Measurements from ENCODE around the gene PGD. TPM values are rescaled to one million over a fixed set of nuclear protein-coding genes. Genes with fewer than 3 reads are reported as not detected.

Gene PGD
- polyA plus RNA-seq, 1 donor (not counting 4 experiments of a cell fraction or from before 2014, with no cell fraction given): 104 TPM

GRCh38 chr1:10386761-10387676 lies 11.8 kb upstream of the PGD start:
- no peaks in the 10 kb centered on the region for H3K9me1 ChIP-seq (ENCODE audit: control insufficient read depth, extremely low read depth, insufficient read depth, low read length)
- DNase-seq (ENCODE audit: low read depth, low spot score) (no peak), FAIRE-seq (no peak)
- TF ChIP-seq EZH2 (IDR thresholded peaks at IDR 0.05; ENCODE audit: low read length): no peak
- TF ChIP-seq CTCF (optimal IDR thresholded peaks at IDR 0.05 in 1 of 3, IDR thresholded peaks at IDR 0.05 in 1 of 3, conservative IDR thresholded peaks at IDR 0.05 in 1 of 3; ENCODE audit: extremely low read depth in 1 of 3, insufficient read depth in 2 of 3, low read length in 3 of 3): no peak
- no peaks in the 10 kb centered on the region for H3K79me2 ChIP-seq (ENCODE audit: control insufficient read depth, insufficient read depth, low read length)
- no peaks in the 10 kb centered on the region for H3K9me3 ChIP-seq (ENCODE audit: control insufficient read depth, low read depth, low read length)
- H3K36me3 ChIP-seq (ENCODE audit: control insufficient read depth in 2 of 2, extremely low read depth in 1 of 2, insufficient read depth in 2 of 2, low read length in 2 of 2): no peaks in the 10 kb centered on the region
- no peak overlapping the region for H2AFZ ChIP-seq (ENCODE audit: control insufficient read depth, low read length)
- peak overlapping the region; percentile 85 for H3K4me2 ChIP-seq (ENCODE audit: control insufficient read depth, extremely low read depth, insufficient read depth, low read depth, low read length)
- H3K9ac ChIP-seq (ENCODE audit: control insufficient read depth, extremely low read depth, insufficient read depth, low read length): peak overlapping the region; percentile 46
- peak overlapping the region in 1 of 3 experiments; percentile 41 for H3K4me3 ChIP-seq (ENCODE audit: control insufficient read depth in 2 of 3, extremely low read depth in 1 of 3, insufficient read depth in 2 of 3, low read depth in 1 of 3, low read length in 3 of 3)
- peaks cover 14% of the 10 kb centered on the region for H3K4me1 ChIP-seq (ENCODE audit: control insufficient read depth, extremely low read depth, insufficient read depth, low read length)
- peak overlapping the region; percentile 82 for H3K27ac ChIP-seq (ENCODE audit: control insufficient read depth, insufficient read depth, low read length)
- no peaks in the 10 kb centered on the region for H3K27me3 ChIP-seq (ENCODE audit: control insufficient read depth, extremely low read depth, insufficient read depth, low read length)
- H4K20me1 ChIP-seq (ENCODE audit: control insufficient read depth, extremely low read depth, insufficient read depth, low read length): no peaks in the 10 kb centered on the region
- dilution Hi-C loops (cut with MboI; ENCODE audit: extremely low pct_ligation_motif_present, low sequenced_read_pairs): no loop called here

- Histone ChIP-seq H3K4me2 (ENCODE audit: control insufficient read depth, extremely low read depth, insufficient read depth, low read depth, low read length) (peak overlapping the region; percentile 85), H3K27me3 (ENCODE audit: control insufficient read depth, extremely low read depth, insufficient read depth, low read length) (no peaks in the 10 kb centered on the region), H3K79me2 (ENCODE audit: control insufficient read depth, insufficient read depth, low read length) (no peaks in the 10 kb centered on the region), H3K27ac (ENCODE audit: control insufficient read depth, insufficient read depth, low read length) (peak overlapping the region; percentile 82), H4K20me1 (ENCODE audit: control insufficient read depth, extremely low read depth, insufficient read depth, low read length) (no peaks in the 10 kb centered on the region), H3K4me1 (ENCODE audit: control insufficient read depth, extremely low read depth, insufficient read depth, low read length) (peaks cover 14% of the 10 kb centered on the region), H3K9me1 (ENCODE audit: control insufficient read depth, extremely low read depth, insufficient read depth, low read length) (no peaks in the 10 kb centered on the region), H3K36me3 (ENCODE audit: control insufficient read depth in 2 of 2, extremely low read depth in 1 of 2, insufficient read depth in 2 of 2, low read length in 2 of 2) (no peaks in the 10 kb centered on the region), H3K9me3 (ENCODE audit: control insufficient read depth, low read depth, low read length) (no peaks in the 10 kb centered on the region), H2AFZ (ENCODE audit: control insufficient read depth, low read length) (peak overlapping the region; percentile 71), H3K9ac (ENCODE audit: control insufficient read depth, extremely low read depth, insufficient read depth, low read length) (peak overlapping the region; percentile 46), H3K4me3 (ENCODE audit: control insufficient read depth in 2 of 3, extremely low read depth in 1 of 3, insufficient read depth in 2 of 3, low read depth in 1 of 3, low read length in 3 of 3) (peak overlapping the region in 1 of 3 experiments; percentile 41)
- FAIRE-seq (peak; percentile 85), DNase-seq (ENCODE audit: low read depth, low spot score) (no peak)
- dilution Hi-C loops (cut with MboI; ENCODE audit: extremely low pct_ligation_motif_present, low sequenced_read_pairs): no loop called here
- no peak for TF ChIP-seq EZH2 (IDR thresholded peaks at IDR 0.05; ENCODE audit: low read length)
- peak in 1 of 3 experiments; percentile 23 for TF ChIP-seq CTCF (optimal IDR thresholded peaks at IDR 0.05 in 1 of 3, IDR thresholded peaks at IDR 0.05 in 1 of 3, conservative IDR thresholded peaks at IDR 0.05 in 1 of 3; ENCODE audit: extremely low read depth in 1 of 3, insufficient read depth in 2 of 3, low read length in 3 of 3)
Measured at GRCh38 chr1:10387677-10388386, 11.0 kb upstream of the PGD start.
